NCI-H524 treated with DMSO at 0.1 percent for 48 hours (cell line): ENCODE measurements around the gene LTV1.
"Not testable (repeated sequence)": the region's sequence is repeated elsewhere in the genome, so short reads cannot be mapped to it uniquely, and the experiment has no call there.

Experiments used
- DNase-seq: peaks from one replicate; lab custom pipeline; 2025; lab: John Stamatoyannopoulos, UW

The LTV1 gene

DNA sequence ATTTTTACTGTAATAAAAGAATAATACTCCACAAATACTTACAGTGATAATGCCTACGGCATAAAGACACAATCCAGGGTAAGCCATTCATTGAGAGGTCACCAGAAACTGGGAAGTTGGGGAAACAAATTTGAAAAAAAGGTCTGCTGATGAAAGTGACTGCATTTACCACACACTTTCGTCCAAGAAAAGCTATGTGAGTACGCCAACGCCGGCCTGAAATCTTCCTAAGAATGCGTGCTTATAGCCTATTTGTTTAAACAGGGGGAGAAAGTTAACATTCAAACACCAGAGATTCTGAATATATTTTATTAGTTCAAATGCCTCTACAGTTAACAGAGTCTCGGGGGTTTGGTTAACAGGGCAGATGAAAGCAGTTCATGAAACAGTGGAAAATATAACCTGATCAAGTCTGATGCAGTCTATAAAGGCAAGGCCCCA lies 657 bp upstream of the LTV1 start:
- DNase-seq: no peak

- DNase-seq: no peak
Observed at GRCh38 chr6:143843677-143843999, 500 bp downstream of the LTV1 start.

GRCh38 chr6:143844006-143844405 lies 868 bp downstream of the LTV1 start:
- DNase-seq: no peak

DNA sequence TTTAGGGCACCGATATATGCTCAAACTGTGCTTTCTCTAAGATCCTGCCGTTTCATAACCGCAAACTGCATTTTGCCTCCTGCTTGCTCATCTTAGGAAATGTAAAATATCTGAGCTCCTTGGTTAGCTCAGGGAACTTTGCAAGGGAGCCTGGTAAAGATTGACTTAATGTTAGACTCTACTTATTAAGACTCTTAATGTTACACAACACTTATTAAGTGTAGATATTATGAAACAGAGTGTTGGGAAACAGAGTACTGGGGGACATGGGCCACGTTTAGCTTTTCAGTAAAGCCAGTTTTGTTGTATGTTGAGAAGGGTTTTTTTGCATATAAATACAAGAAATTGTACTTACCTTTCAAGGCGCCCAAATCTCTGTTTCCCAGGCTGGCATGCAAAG lies 1.9 kb downstream of the LTV1 start:
- no peak for DNase-seq

- DNase-seq: not testable (repeated sequence)
Observed at GRCh38 chr6:143851706-143852105, 8.6 kb downstream of the LTV1 start.

DNA sequence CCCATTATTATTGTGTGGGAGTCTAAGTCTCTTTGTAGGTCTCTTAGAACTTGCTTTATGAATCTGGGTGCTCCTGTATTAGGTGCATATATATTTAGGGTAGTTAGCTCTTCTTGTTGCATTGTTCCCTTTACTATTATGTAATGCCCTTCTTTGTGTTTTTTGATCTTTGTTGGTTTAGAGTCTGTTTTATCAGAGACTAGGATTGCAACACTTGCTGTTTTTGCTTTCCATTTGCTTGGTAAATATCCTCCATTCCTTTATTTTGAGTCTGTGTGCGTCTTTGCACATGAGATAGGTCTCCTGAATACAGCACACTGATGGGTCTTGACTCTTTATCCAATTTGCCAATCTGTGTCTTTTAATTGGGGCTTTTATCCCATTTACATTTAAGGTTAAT lies 11.9 kb downstream of the LTV1 start:
- not testable (repeated sequence) for DNase-seq

DNA sequence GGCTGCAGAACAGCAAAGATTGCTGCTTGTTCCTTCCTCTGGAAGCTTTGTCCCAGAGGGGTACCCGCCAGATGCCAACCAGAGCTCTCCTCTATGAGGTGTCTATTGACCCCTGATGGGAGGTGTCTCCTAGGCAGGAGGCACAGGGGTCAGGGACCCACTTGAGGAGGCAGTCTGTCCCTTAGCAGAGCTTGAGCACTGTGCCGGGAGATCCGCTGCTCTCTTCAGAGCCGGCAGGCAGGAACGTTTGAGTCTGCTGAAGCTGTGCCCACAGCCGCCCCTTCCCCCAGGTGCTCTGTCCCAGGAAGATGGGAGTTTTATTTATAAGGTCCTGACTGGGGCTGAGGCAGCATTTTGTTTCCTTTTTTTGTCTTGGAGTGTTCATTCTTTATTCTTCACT lies 13.6 kb downstream of the LTV1 start:
- not testable (repeated sequence) for DNase-seq

GRCh38 chr6:143857651-143858050 lies 14.5 kb downstream of the LTV1 start:
- DNase-seq: no peak

- DNase-seq: no peak
Observed at GRCh38 chr6:143859891-143860660, 16.9 kb downstream of the LTV1 start.

GRCh38 chr6:143863771-143864170 lies 20.6 kb downstream of the LTV1 start:
- no peak for DNase-seq

- DNase-seq: no peak
Observed at GRCh38 chr6:143864234-143864633, 21.1 kb downstream of the LTV1 start, which contains the start of gene ZC2HC1B. Gene ZC2HC1B (plus strand): TSS chr6:143864474. CDS start chr6:143864540, 66 bp downstream.

- DNase-seq: no peak
Observed at GRCh38 chr6:143867236-143867635, 24.1 kb downstream of the LTV1 start.

GRCh38 chr6:143868808-143869207 lies 25.7 kb downstream of the LTV1 start:
- not testable (repeated sequence) for DNase-seq

GRCh38 chr6:143871202-143871730 lies 28.1 kb downstream of the LTV1 start:
- peak; percentile 81 for DNase-seq

- no peak for DNase-seq
Observed at GRCh38 chr6:143872201-143872600, 29.1 kb downstream of the LTV1 start.

DNA sequence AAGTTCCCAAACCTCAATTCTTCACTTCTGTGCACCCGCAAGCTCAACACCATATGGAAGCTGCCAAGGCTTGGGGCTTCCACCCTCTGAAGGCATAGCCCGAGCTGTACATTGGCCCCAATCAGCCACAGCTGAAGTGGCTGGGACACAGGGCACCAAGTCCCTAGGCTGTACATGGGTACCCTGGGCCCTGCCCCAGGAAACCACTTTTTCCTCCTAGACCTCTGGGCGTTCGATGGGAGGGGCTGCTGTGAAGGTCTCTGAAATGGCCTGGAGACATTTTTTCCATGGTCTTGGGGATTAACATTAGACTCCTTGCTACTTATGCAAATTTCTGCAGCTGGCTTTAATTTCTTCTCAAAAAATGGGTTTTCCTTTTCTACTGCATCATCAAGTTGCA lies 30.5 kb downstream of the LTV1 start:
- not testable (repeated sequence) for DNase-seq

DNA sequence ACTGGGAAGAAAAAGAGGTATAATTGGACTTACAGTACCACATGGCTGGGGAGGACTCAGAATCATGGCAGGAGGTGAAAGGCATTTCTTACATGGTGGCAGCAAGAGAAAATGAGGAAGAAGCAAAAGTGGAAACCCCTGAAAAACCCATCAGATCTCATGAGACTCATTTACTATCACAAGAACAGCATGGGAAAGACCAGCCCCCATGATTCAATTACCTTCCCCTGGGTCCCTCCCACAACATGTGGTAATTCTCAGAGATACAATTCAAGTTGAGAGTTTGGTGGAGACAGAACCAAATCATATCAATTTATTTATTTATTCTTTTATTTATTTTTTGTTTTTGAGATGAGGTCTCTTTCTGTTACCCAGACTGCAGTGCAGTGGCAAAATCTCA lies 31.4 kb downstream of the LTV1 start:
- DNase-seq: not testable (repeated sequence)

DNA sequence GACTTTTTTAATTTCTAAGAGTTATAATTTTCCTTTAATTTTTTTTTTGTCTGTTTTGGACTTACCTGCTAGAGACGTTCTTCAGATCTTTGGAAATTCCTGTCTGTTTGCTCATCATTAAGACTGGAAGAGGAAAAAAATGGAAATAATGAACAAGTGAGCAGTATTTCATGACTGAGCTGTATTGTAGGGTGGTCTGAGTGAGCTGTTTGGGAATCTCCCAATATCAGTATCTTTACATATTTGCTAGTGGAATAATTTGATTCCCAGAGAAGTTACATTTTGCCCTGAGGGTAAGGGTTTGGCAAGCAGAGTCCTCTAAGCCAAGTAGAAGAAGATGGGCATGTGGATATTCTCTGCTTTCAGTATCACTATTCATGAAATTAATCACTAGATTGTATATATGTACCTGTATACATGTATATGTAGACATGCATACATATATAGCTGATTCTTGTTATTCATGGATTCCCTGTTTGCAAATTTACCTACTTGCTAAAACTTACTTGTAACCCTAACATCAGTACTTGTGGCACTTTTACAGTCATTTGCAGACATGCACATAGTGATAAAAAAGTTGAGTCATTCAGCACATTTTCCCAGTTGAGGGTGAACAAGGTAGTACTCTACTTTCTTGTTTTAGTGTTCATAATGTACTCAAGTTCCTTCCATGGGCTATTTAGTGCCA lies 34.6 kb downstream of the LTV1 start:
- DNase-seq: no peak

DNA sequence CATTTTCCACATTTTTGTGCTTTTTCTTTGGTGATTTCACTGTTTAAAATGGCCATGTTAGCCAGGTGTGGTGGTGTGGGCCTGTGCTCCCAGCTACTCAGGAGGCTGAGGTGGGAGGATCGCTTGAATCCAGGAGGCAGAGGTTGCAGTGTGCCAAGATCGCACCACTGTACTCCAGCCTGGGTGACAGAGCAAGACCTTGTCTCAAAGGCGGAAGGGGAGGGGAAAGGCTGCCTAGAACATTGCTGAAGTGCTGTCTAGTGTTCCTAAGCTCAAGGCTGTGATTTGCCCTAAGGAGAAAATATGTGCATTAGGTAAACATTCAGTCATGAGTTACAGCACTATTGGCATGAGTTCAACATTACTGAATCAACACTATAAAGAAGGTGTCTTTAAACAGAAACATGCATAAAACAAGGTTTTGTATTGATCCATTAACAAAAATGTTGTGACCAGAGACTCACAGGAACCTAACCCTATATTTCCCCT lies 35.2 kb downstream of the LTV1 start:
- no peak for DNase-seq

- DNase-seq: no peak
Observed at GRCh38 chr6:143880412-143880811, 37.3 kb downstream of the LTV1 start.

- DNase-seq: no peak
Observed at GRCh38 chr6:143882401-143882930, 39.3 kb downstream of the LTV1 start.

DNA sequence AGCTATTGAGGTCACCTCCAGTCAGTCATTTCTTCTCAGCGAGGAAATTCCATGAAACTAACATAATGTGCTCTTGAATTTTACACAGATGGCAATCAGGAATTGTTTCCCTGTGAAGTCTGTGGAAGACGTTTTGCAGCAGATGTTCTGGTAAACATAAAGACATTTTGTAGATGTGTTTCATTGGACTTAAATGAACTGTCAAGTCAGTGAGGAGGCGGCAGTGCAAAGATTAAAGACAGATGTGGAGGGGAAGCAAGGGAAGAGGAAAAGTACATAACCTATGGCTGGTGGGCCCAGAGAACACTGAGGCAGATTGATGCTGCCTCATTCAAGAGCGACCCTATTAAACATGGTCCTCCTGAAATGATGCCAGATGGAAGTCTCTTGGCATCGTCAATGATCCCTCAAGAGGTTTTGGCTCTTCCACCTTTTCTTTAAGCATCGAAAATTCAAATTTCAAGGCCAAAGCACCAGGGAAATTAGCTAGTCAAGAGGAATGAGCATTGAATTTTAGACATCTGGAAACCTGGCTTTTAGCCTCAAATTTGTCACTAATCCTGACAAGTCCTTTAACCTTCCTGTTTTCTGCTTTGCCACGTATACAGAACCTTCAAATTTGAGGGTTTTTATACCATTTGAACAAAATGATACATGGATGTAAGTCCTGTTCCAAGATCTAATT lies 41.2 kb downstream of the LTV1 start:
- DNase-seq: peak; percentile 35
